ENCODE results near the gene RICTOR.

- no peak for TF ChIP-seq EZH2phosphoT487 (IDR thresholded peaks at IDR 0.05; ENCODE audit: low read depth)
- TF ChIP-seq CTCF (IDR thresholded peaks at IDR 0.05; ENCODE audit: low read depth, low read length) = no peak
Measured at GRCh38 chr5:39074017-39074814, at the start of gene RICTOR.

Measured in OCI-LY3 (cell line).